SU-DHL-6 (cell line): Measurements from ENCODE around the gene UCP2.

Experiments used
- H2AFZ ChIP-seq: fragments of 200-600 bp; sonication (generic); 2 replicates; pipeline ENCODE4 v1.6.1; 2014; ENCODE audit warnings: low read depth, mild to moderate bottlenecking, moderate library complexity, mixed read lengths, antibody characterized with exemption, low read length; ENCODE audit not compliant: severe bottlenecking
- H3F3A ChIP-seq: fragments of 200-600 bp; shearing (Covaris generic); 2 replicates; pipeline ENCODE4 v1.6.0; 2016; ENCODE audit warnings: antibody characterized with exemption, mild to moderate bottlenecking; ENCODE audit not compliant: insufficient read depth
- H3K27ac ChIP-seq: fragments of 200-600 bp; sonication (generic); 2 replicates; pipeline ENCODE4 v1.5.1; 2016; ENCODE audit warnings: low read depth, mild to moderate bottlenecking, low read length, moderate library complexity, mixed read lengths
- H3K27me3 ChIP-seq: fragments of 200-600 bp; sonication (generic), shearing (Covaris generic); 2 replicates; pipeline ENCODE4 v1.6.0; 2014; ENCODE audit warnings: mild to moderate bottlenecking, low read length
- H3K36me3 ChIP-seq: fragments of 200-600 bp; sonication (generic); 2 replicates; pipeline ENCODE4 v1.6.1; 2014; ENCODE audit warnings: mild to moderate bottlenecking, low read length, mixed read lengths
- H3K4me2 ChIP-seq: fragments of 300-600, 200-600 bp; shearing (Covaris generic), sonication (generic); 2 replicates; pipeline ENCODE4 v1.6.0; 2014; ENCODE audit warnings: low read length, low read depth, mild to moderate bottlenecking; ENCODE audit not compliant: poor library complexity, severe bottlenecking
- H3K4me3 ChIP-seq: fragments of 200-600 bp; sonication (generic); 2 replicates; pipeline ENCODE4 v1.5.1; 2014; ENCODE audit warnings: antibody characterized with exemption, low read length, mild to moderate bottlenecking, mixed read lengths; ENCODE audit not compliant: insufficient read depth, poor library complexity, severe bottlenecking
- H3K79me2 ChIP-seq: fragments of 200-600 bp; sonication (generic); 2 replicates; pipeline ENCODE4 v1.6.1; 2014; ENCODE audit warnings: mild to moderate bottlenecking, low read length, moderate library complexity; ENCODE audit not compliant: insufficient read depth
- H3K9ac ChIP-seq: fragments of 200-600 bp; sonication (generic); 2 replicates; pipeline ENCODE4 v1.7.0; 2014; ENCODE audit warnings: mild to moderate bottlenecking, low read length
- H3K9me2 ChIP-seq: fragments of 200-600 bp; sonication (generic); replicated peaks from 2 replicates; pipeline ENCODE4 v1.6.1; 2014; ENCODE audit warnings: low read length; ENCODE audit not compliant: insufficient read depth
- H3K9me3 ChIP-seq: fragments of 200-600 bp; sonication (generic); 2 replicates; pipeline ENCODE4 v1.6.1; 2014; ENCODE audit warnings: low read length, mixed read lengths; ENCODE audit not compliant: insufficient read depth
- H4K20me1 ChIP-seq: fragments of 200-600 bp; sonication (generic); 2 replicates; pipeline ENCODE4 v1.6.1; 2014; ENCODE audit warnings: low read depth, mild to moderate bottlenecking, antibody characterized with exemption, low read length, moderate library complexity, mixed read lengths
- EZH2phosphoT487 ChIP-seq: fragments of 200-600 bp; sonication (generic), shearing (Covaris generic); conservative IDR thresholded peaks from 2 replicates; pipeline ENCODE4 v1.6.1; 2018; ENCODE audit warnings: mild to moderate bottlenecking, antibody characterized with exemption, low read length, moderate library complexity, mixed read lengths
- TF ChIP-seq, protein P1 (sequence below): fragments of 200-600 bp; sonication (generic); IDR thresholded peaks from one replicate; pipeline ENCODE4 v1.5.1; 2017; ENCODE audit warnings: antibody characterized with exemption, mild to moderate bottlenecking, low read length, moderate library complexity; ENCODE audit not compliant: insufficient read depth, poor library complexity, severe bottlenecking

UCP2 gene

GRCh38 chr11:73983741-73984538, 1.3 kb upstream of the UCP2 start:
- H3K9me2 ChIP-seq: no peaks in the 10 kb centered on the region
- H3K79me2 ChIP-seq: peaks cover 22% of the 10 kb centered on the region
- H3K27me3 ChIP-seq: no peaks in the 10 kb centered on the region
- H4K20me1 ChIP-seq: no peaks in the 10 kb centered on the region
- no peaks in the 10 kb centered on the region for H3K9me3 ChIP-seq
- TF ChIP-seq EZH2phosphoT487: no peak
- TF ChIP-seq, protein P1, sequence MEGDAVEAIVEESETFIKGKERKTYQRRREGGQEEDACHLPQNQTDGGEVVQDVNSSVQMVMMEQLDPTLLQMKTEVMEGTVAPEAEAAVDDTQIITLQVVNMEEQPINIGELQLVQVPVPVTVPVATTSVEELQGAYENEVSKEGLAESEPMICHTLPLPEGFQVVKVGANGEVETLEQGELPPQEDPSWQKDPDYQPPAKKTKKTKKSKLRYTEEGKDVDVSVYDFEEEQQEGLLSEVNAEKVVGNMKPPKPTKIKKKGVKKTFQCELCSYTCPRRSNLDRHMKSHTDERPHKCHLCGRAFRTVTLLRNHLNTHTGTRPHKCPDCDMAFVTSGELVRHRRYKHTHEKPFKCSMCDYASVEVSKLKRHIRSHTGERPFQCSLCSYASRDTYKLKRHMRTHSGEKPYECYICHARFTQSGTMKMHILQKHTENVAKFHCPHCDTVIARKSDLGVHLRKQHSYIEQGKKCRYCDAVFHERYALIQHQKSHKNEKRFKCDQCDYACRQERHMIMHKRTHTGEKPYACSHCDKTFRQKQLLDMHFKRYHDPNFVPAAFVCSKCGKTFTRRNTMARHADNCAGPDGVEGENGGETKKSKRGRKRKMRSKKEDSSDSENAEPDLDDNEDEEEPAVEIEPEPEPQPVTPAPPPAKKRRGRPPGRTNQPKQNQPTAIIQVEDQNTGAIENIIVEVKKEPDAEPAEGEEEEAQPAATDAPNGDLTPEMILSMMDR: no peak
- peak overlapping the region; percentile 81 for H3K27ac ChIP-seq
- peak overlapping the region; percentile 71 for H3K4me2 ChIP-seq
- peaks cover 11% of the 10 kb centered on the region for H3F3A ChIP-seq
- H3K4me3 ChIP-seq: peak overlapping the region; percentile 42
- peak overlapping the region; percentile 58 for H2AFZ ChIP-seq
- H3K36me3 ChIP-seq: peaks cover 6% of the 10 kb centered on the region
- H3K9ac ChIP-seq: peak overlapping the region; percentile 95

DNA sequence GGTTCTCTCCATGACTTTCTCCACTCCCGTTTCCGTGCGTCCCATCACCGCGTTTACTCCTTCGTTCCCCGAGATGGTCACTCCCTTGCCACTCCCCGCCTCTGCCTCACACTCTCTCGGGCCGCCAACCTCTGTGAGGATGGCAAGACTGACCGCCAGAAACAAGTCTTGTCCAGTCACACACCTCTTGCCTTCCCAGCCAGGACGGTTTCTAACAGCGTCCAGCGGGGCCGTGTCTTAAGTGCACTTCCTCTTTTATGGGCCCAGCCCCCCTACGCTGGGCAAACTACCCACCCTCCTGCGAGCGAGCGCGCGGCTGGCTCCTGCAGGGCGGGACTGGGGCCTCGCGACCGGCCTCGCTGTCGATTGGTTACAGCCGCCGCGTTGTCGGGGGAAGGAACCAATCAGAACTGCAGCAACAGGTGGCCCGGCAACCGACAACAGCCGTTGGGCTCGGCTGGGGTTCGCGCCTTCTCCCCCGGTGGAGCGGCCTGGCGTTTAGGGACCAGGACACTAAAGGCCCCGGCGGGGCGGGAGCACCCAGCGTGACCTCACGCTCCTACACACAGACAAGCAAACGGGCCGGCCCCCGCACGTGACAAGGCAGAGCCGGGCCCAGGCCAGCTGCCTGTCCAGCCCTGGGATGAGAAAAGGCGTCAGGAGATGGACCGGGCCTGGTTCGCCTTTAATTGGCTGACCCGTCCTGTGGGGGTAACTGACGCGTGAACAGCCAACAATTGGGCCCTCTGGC, 522 bp upstream of the UCP2 start:
- Histone ChIP-seq H3K4me2 (peak overlapping the region; percentile 81), H3K9me3 (no peaks in the 10 kb centered on the region), H3K36me3 (peaks cover 12% of the 10 kb centered on the region), H4K20me1 (0 out of 2 replicates have a peak, but pooled peaks cover 3% of the 10 kb centered on the region), H3F3A (peaks cover 11% of the 10 kb centered on the region), H3K27me3 (no peaks in the 10 kb centered on the region), H3K4me3 (peak overlapping the region; percentile 87), H3K9ac (peak overlapping the region; percentile 95), H2AFZ (peak overlapping the region; percentile 58), H3K27ac (peak overlapping the region; percentile 90), H3K79me2 (peaks cover 22% of the 10 kb centered on the region), H3K9me2 (no peaks in the 10 kb centered on the region)
- TF ChIP-seq EZH2phosphoT487: no peak
- TF ChIP-seq, protein P1: no peak

DNA sequence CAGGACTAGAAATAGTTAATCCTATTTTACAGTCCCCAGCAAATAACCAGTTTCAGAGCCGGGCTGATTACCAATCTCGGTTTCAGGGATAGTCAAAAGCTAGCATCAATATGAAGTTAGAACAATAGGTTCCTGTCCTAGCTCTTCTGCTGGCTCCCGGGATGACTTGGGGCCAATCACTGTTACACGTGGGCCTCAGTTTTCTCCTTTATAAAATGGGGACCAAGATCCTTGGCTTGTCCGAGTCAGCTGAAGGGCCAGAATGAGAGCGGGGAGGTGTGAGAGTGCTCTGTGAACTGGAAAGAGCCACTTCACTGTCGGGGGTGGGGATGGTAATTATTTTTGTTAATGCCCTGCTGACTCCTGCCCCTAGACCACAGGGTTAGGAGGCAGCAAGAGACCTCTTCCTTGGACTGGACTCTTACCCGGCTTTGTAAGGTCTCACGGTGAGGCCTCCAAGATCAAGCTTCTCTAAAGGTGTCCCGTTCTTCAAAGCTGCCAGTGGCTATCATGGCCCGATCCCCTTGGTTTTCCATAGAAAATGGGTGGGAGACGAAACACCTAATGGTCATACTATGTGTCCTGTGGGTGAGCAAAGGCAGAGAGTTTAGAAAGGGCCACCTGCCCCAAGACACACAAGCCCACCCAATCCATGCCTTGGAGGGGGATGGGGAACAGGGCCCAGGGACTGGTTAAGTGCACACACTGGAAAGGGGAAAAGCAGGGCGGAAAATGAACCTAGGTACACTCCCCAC, 1.4 kb downstream of the UCP2 start:
- Histone ChIP-seq H3K79me2 (peaks cover 22% of the 10 kb centered on the region), H3K36me3 (peaks cover 25% of the 10 kb centered on the region), H3K27me3 (no peaks in the 10 kb centered on the region), H3K4me2 (peak overlapping the region; percentile 88), H3K9me3 (no peaks in the 10 kb centered on the region), H3K9me2 (no peaks in the 10 kb centered on the region), H3K27ac (peak overlapping the region; percentile 90), H4K20me1 (0 out of 2 replicates have a peak, but pooled peaks cover 3% of the 10 kb centered on the region), H3K9ac (peak overlapping the region; percentile 95), H3F3A (peaks cover 11% of the 10 kb centered on the region), H2AFZ (no peak overlapping the region), H3K4me3 (peak overlapping the region; percentile 87)
- TF ChIP-seq, protein P1: no peak
- no peak for TF ChIP-seq EZH2phosphoT487
